Right lobe of liver (tissue), 6 donors: ENCODE results near the gene OSM. TPM values are rescaled to one million over a fixed set of nuclear protein-coding genes. Genes with fewer than 3 reads are reported as not detected.

Experiments used
- ATAC-seq, 4 donors: fragments of 200-7000 bp; cut with Tn5 transposase; one replicate each; pipeline ENCODE4 v1.9.1; 2020; ENCODE audit warnings: mild to moderate bottlenecking in 4 of 4, moderate library complexity in 4 of 4
- DNase-seq, 3 donors: peaks; one replicate each; pipeline ENCODE4 v3.0.0-alpha.2; 2020
- H3K27ac ChIP-seq, 3 donors: fragments of 200-600 bp; one replicate each; pipeline ENCODE4 v1.8.0; 2022
- H3K27me3 ChIP-seq, 2 donors: fragments of 200-600 bp; one replicate each; pipeline ENCODE4 v1.8.0; 2022
- H3K36me3 ChIP-seq, 4 donors: fragments of 200-600 bp; sonication (generic) in 1 of 4; one replicate each; pipeline versions ENCODE4 v1.5.1 to v1.8.0; 2017 to 2022; ENCODE audit warnings: control low read depth in 1 of 4
- H3K4me1 ChIP-seq, 4 donors: fragments of 200-600 bp; sonication (generic) in 1 of 4; one replicate each; pipeline versions ENCODE4 v1.5.1 to v1.8.0; 2017 to 2022; ENCODE audit warnings: control low read depth in 1 of 4
- H3K4me3 ChIP-seq, 3 donors: fragments of 200-600 bp; one replicate each; pipeline ENCODE4 v1.8.0; 2022
- H3K9me3 ChIP-seq, 4 donors: fragments of 200-600 bp; sonication (generic) in 1 of 4; one replicate each; pipeline versions ENCODE4 v1.5.1 to v1.8.0; 2017 to 2022; ENCODE audit warnings: control low read depth in 1 of 4
- POLR2A ChIP-seq: fragments of 450-650 bp; IDR thresholded peaks from one replicate; pipeline ENCODE4 v1.6.1; 2017; ENCODE audit warnings: antibody characterized with exemption, mild to moderate bottlenecking
- WGBS: methylation state at CpG from one replicate; pipeline ENCODE4 v1.1.6; 2018; ENCODE audit warnings: low coverage, low lambda C conversion rate; ENCODE audit not compliant: insufficient coverage; ENCODE audit errors: missing lambda C conversion rate; 5-methylcytosine and 5-hydroxymethylcytosine counted together
- intact Hi-C, 2 donors: fragments of 100-400 bp; cut with DNase I; formaldehyde crosslinking; loops; one replicate each; pipeline versions ENCODE4 v1.11.2 to v1.14.1; 2022
- total RNA-seq, 6 experiments: library from RNA; depleted of rRNA in 2 of 6; stranded (reverse); fragments of >200 nt in 2 of 6; fragmentation: NEBNext Ultra II Directional in 3 of 6; extraction: Animal tissue kit (Norgen Biotek cat#: 25700) in 3 of 6; gene quantifications; one replicate each; pipeline versions ENCODE4 v1.1.0 to v1.2.4, GENCODE V29; 2016 to 2023
- TF ChIP-seq, protein P1 (sequence below), 4 donors: fragments of 200-600 bp in 3 of 4; fragments of 450-650 bp in 1 of 4; IDR thresholded peaks; one replicate each; pipeline versions ENCODE4 v1.5.1 to v1.8.0; 2016 to 2022; ENCODE audit warnings: antibody characterized with exemption in 4 of 4, mild to moderate bottlenecking in 2 of 4
- donor health status: DM: no; HTN: yes; CAD: no.
- donor health status: DM: no; HTN: no; CAD: no.
- donor health status: DM: no; HTN: no; CAD: no.
- donor health status: DM: no; HTN: yes; CAD: no.
- donor health status: DM: no; HTN: yes; CAD: no.

OSM gene
- total RNA-seq, 6 experiments from 2014 or later = 0.10 to 0.75 (median 0.19) TPM; not detected in 2

DNA sequence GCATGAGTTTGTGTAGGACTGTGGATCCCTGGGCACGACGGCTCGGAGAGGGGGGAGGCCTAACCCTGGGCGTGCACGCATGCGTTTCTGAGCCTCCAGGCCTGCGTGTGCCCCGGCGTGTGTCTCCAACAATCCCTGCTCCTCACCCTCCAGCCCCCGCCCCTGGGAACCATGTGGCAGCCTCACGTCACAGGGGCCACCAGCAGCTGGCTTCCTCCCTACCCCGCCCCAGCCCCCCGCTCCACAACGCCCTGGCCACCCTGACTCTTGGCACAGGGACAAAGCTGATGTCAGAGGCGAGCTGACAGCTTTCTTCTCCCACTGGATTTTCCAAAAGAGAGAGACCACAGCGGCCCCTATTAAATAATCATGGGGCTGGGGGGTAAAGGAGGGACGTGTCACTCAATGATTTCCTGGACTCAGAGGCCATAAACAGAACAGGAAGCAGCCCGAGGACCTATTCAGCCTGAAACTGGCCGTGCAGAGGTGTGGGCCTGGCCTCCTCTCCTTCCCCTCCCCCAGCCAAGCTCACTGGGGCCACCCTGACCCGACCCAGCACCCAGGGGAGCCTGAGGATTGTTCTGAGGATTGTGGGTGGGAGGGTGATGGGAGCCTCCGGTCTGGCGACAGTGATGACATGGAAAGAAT is 13.3 kb downstream of the OSM start:
- DNase-seq = no peak
- Histone ChIP-seq H3K27ac (no peak overlapping the region), H3K36me3 (no peaks in the 10 kb centered on the region), H3K4me3 (no peak overlapping the region), H3K4me1 (no peaks in the 10 kb centered on the region), H3K9me3 (no peaks in the 10 kb centered on the region), H3K27me3 (no peaks in the 10 kb centered on the region)
- intact Hi-C loops = no loop called here
- TF ChIP-seq, protein P1, sequence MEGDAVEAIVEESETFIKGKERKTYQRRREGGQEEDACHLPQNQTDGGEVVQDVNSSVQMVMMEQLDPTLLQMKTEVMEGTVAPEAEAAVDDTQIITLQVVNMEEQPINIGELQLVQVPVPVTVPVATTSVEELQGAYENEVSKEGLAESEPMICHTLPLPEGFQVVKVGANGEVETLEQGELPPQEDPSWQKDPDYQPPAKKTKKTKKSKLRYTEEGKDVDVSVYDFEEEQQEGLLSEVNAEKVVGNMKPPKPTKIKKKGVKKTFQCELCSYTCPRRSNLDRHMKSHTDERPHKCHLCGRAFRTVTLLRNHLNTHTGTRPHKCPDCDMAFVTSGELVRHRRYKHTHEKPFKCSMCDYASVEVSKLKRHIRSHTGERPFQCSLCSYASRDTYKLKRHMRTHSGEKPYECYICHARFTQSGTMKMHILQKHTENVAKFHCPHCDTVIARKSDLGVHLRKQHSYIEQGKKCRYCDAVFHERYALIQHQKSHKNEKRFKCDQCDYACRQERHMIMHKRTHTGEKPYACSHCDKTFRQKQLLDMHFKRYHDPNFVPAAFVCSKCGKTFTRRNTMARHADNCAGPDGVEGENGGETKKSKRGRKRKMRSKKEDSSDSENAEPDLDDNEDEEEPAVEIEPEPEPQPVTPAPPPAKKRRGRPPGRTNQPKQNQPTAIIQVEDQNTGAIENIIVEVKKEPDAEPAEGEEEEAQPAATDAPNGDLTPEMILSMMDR (IDR thresholded peaks at IDR 0.05) = no peak
- peak in 2 of 4 donors; percentile 3 to 6 for ATAC-seq
- WGBS = 30% methylated on average over 6 of the region's 22 CpGs

DNA sequence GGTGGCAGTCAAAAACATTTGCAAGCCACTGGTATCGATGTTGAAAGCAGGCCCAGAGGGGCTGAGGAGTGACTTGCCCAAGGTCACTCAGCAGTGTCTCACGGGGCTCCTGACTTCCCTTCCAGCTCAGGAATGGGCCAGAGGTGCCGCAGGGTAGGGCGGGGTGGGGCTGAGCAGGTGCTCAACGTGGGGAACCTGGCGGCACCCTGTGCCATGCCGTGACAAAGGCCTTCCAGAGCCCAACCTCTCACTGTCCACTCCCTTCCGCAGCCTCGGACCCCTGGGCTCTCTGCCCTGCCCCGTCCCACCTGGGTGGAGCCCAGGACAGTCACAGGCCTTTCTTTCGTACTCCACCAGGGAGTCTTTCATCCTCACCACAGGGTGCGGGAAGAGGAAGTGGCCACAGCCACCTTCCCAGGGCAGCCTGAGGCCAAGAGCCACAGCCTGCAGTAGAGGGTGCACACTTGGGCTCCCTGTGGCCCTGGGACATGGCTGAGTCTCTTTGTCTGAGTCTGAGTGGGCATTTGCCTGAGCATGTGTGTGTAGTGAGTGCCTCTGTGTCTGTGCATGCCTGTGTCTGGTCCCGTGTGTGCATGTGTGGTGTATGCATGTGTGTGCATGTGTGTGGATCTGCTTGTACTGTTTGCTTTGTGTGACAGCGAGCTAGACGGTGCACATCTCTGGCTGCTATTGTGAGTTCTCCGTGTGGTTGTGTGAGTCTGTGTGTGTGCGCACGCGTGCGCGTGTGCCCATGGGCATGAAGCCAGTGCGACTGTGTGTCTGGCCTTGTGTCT is 14.0 kb downstream of the OSM start:
- intact Hi-C loops = no loop called here
- DNase-seq (no peak), ATAC-seq (no peak)
- WGBS = 65% methylated on average over 5 of the region's 22 CpGs
- H3K27me3 ChIP-seq = no peaks in the 10 kb centered on the region
- H3K27ac ChIP-seq = no peak overlapping the region
- no peaks in the 10 kb centered on the region for H3K9me3 ChIP-seq
- no peaks in the 10 kb centered on the region for H3K4me1 ChIP-seq
- no peak for TF ChIP-seq POLR2A
- TF ChIP-seq, protein P1 (IDR thresholded peaks at IDR 0.05) = no peak
- no peaks in the 10 kb centered on the region for H3K36me3 ChIP-seq
- no peak overlapping the region for H3K4me3 ChIP-seq

DNA sequence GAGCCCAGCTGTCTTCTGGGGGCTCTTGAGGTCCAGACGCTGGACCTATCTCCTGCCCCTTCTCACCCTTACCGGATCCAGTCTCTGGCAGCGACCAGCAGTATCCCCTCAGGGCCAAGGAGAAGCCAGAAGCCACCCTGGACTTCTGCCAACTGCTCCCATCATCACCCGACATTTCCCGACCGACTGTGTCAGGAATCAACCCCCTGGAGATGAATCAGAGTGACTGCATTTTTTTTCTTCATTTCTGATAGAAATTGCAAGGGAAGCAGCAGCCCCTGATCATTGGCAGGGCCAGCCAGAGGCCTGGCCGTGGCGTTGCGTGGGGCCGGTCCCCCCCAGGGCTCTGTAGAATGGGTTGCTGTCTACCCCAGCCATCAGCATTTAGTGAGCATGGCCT is 14.9 kb downstream of the OSM start:
- 40% methylated on average over 2 of the region's 10 CpGs for WGBS
- TF ChIP-seq, protein P1 (IDR thresholded peaks at IDR 0.05) = no peak
- TF ChIP-seq POLR2A = no peak
- Histone ChIP-seq H3K27ac (no peak overlapping the region), H3K36me3 (no peaks in the 10 kb centered on the region), H3K4me3 (no peak overlapping the region), H3K4me1 (peaks cover 0 to 3% (median 0%) of the 10 kb centered on the region in 4 donors), H3K9me3 (no peaks in the 10 kb centered on the region), H3K27me3 (no peaks in the 10 kb centered on the region)
- ATAC-seq = no peak
- intact Hi-C loops = no loop called here
- no peak for DNase-seq

DNA sequence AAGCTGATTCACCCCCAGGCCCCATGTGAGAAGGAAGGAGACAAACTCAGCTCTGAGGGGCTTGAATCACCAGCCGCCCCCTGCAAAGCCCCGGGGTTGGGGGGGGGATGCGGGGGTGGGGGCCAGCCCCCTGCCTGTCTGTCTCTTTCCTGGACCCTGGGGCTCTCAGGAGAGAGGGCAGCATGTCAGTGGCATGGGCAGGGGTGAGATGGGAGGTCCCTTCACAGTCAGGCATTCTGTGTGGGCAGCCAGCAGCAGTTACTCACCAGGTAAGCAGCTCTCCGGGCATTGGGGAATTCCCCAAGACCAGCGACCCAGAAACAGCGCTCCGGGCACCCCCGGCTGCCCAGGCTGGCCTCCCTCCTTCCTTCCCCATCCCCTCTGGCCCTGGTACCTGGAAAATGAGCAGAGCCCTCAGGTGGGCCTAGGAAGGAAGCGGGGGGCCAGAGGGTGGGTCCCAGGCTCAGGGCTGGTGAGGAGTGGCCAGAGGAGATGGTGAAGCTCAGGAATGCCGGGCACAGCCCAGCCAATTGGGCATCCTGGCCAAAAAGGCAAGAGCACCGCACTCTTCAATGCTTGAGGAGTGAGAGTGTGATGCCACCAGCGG is 15.9 kb downstream of the OSM start:
- TF ChIP-seq, protein P1 (IDR thresholded peaks at IDR 0.05) = no peak
- TF ChIP-seq POLR2A = no peak
- no CpG with 5 or more reads among the region's 12 CpGs for WGBS
- no peaks in the 10 kb centered on the region for H3K36me3 ChIP-seq
- DNase-seq = peak in 1 of 3 donors; percentile 57
- no peaks in the 10 kb centered on the region for H3K27me3 ChIP-seq
- intact Hi-C loops = no loop called here
- peak in 1 of 4 donors; percentile 59 for ATAC-seq
- H3K27ac ChIP-seq = no peak overlapping the region
- no peak overlapping the region for H3K4me3 ChIP-seq
- peaks cover 0 to 5% (median 0%) of the 10 kb centered on the region in 4 donors for H3K4me1 ChIP-seq
- no peaks in the 10 kb centered on the region for H3K9me3 ChIP-seq
